Transverse colon (tissue), 4 donors: Measurements from ENCODE around the gene RAET1E. TPM values are rescaled to one million over a fixed set of nuclear protein-coding genes. Genes with fewer than 3 reads are reported as not detected.

ENCODE experiments used
- DNase-seq: peaks from one replicate; pipeline ENCODE4 v3.0.0-alpha.2; 2019
- H3K27ac ChIP-seq, 4 donors: fragments of 200-600 bp; sonication (generic); 2 replicates each; pipeline ENCODE4 v1.5.1; 2016 to 2018; ENCODE audit warnings: inconsistent platforms in 4 of 4
- H3K27me3 ChIP-seq: fragments of 200-600 bp; sonication (generic); 2 replicates; pipeline ENCODE4 v1.5.1; 2017; ENCODE audit warnings: inconsistent platforms
- H3K36me3 ChIP-seq, 4 donors: fragments of 200-600 bp; sonication (generic); 2 replicates each; pipeline ENCODE4 v1.5.1; 2017 to 2019; ENCODE audit warnings: inconsistent platforms in 4 of 4
- H3K4me1 ChIP-seq, 4 donors: fragments of 200-600 bp; sonication (generic); 2 replicates each; pipeline ENCODE4 v1.5.1; 2017 to 2020; ENCODE audit warnings: inconsistent platforms in 4 of 4
- H3K4me3 ChIP-seq, 4 donors: fragments of 200-600 bp; sonication (generic); 1 replicate in 1 of 4; 2 replicates in 3 of 4; pipeline versions ENCODE4 v1.5.1 to v1.6.1; 2017 to 2019; ENCODE audit warnings: inconsistent platforms in 4 of 4
- H3K9me3 ChIP-seq, 2 donors: fragments of 200-600 bp; sonication (generic); 2 replicates each; pipeline ENCODE4 v1.5.1; 2017 to 2019; ENCODE audit warnings: inconsistent platforms in 2 of 2
- EP300 ChIP-seq: sonication (generic); formaldehyde crosslinking; IDR thresholded peaks from one replicate; pipeline ENCODE4 v1.6.1; 2017; ENCODE audit warnings: antibody characterized with exemption, low read depth
- POLR2A ChIP-seq: fragments of 450-650 bp; IDR thresholded peaks from one replicate; pipeline ENCODE4 v1.6.1; 2016; ENCODE audit warnings: antibody characterized with exemption, mild to moderate bottlenecking, moderate library complexity
- POLR2AphosphoS5 ChIP-seq, 3 donors: sonication (generic); formaldehyde crosslinking; IDR thresholded peaks; one replicate each; pipeline ENCODE4 v1.6.1; 2016; ENCODE audit warnings: antibody characterized with exemption in 3 of 3
- WGBS, 2 donors: methylation state at CpG; one replicate each; pipeline ENCODE4 v1.1.5; 2018; ENCODE audit warnings: low coverage in 1 of 2; 5-methylcytosine and 5-hydroxymethylcytosine counted together
- in situ Hi-C, 4 donors: fragments of 200-750 bp; cut with MboI; loops; one replicate each; pipeline versions ENCODE4 v1.15.0 to v1.15.1; 2017; ENCODE audit warnings: low sequenced_read_pairs in 3 of 4, low pct_ligation_motif_present in 1 of 4, low pct_unique_long_range_greater_than_20kb in 1 of 4
- intact Hi-C: fragments of 100-400 bp; cut with DNase I; formaldehyde crosslinking; loops from one replicate; pipeline ENCODE4 v1.15.1; 2023; ENCODE audit warnings: low total_unique reads
- total RNA-seq, 4 donors: library from RNA; depleted of rRNA; stranded (reverse); fragments of >200 nt; gene quantifications; one replicate each; pipeline ENCODE4 v1.1.0, GENCODE V29; 2016
- TF ChIP-seq, protein P1 (sequence below), 5 experiments: fragments of 200-600 bp in 3 of 5; fragments of 450-650 bp in 2 of 5; sonication (generic) in 3 of 5; IDR thresholded peaks; 1 replicate in 2 of 5; 2 replicates in 3 of 5; pipeline ENCODE4 v1.5.1; 2016 to 2017; ENCODE audit warnings: antibody characterized with exemption in 5 of 5, inconsistent platforms in 3 of 5, mild to moderate bottlenecking in 2 of 5, moderate library complexity in 1 of 5

Gene RAET1E
- total RNA-seq, 4 donors from 2014 or later = not detected

DNA sequence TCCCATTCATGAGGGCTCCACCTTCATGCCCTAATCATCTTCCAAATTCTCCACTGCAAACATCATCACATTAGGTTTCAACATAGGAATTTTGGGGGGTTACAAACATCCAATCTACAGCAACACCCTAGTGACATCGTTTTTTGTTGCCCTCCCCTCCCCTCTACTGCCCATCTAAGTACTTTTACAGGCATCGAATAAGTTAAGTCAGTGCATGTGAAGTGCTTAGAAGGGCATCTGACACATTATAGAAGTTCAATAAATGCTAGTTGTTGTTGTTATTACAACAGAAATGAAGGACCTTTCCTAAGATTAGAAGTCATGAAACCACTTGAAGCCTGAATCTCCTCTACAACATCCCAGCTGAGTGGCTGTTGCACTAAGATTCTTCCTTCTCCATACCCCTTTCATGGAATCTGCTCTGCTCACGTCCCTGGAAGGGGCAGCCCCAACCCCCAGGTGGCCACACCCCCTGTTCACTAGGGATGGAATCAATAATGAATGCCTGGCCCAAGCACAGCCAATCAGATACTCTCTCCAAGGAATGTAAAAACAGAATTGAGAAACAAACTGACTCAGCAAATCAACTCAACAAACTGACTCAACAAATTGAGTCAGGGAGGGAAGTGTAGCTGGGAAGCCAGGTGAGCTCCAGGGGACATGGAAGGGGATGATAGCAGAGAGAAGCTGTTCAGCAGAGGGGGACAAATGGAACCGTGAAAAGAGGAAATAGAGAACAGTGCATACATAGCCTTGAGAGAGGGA is 29.9 kb downstream of the RAET1E start:
- no peaks in the 10 kb centered on the region for H3K36me3 ChIP-seq
- H3K4me1 ChIP-seq = peaks cover 0 to 10% (median 7%) of the 10 kb centered on the region in 4 donors
- 56 to 66% methylated on average over 3 to 4 of the region's 4 CpGs for WGBS, 2 donors
- DNase-seq = no peak
- no peak overlapping the region for H3K27ac ChIP-seq
- in situ Hi-C loops (no loop called here), intact Hi-C loops (no loop called here)
- H3K9me3 ChIP-seq = peaks cover 0 to 2% of the 10 kb centered on the region in 2 donors
- no peaks in the 10 kb centered on the region for H3K27me3 ChIP-seq
- H3K4me3 ChIP-seq = no peak overlapping the region
- no peak for TF ChIP-seq EP300
- TF ChIP-seq POLR2A = no peak
- TF ChIP-seq, protein P1, sequence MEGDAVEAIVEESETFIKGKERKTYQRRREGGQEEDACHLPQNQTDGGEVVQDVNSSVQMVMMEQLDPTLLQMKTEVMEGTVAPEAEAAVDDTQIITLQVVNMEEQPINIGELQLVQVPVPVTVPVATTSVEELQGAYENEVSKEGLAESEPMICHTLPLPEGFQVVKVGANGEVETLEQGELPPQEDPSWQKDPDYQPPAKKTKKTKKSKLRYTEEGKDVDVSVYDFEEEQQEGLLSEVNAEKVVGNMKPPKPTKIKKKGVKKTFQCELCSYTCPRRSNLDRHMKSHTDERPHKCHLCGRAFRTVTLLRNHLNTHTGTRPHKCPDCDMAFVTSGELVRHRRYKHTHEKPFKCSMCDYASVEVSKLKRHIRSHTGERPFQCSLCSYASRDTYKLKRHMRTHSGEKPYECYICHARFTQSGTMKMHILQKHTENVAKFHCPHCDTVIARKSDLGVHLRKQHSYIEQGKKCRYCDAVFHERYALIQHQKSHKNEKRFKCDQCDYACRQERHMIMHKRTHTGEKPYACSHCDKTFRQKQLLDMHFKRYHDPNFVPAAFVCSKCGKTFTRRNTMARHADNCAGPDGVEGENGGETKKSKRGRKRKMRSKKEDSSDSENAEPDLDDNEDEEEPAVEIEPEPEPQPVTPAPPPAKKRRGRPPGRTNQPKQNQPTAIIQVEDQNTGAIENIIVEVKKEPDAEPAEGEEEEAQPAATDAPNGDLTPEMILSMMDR (IDR thresholded peaks at IDR 0.05) = no peak
- no peak for TF ChIP-seq POLR2AphosphoS5 (IDR thresholded peaks at IDR 0.05)

DNA sequence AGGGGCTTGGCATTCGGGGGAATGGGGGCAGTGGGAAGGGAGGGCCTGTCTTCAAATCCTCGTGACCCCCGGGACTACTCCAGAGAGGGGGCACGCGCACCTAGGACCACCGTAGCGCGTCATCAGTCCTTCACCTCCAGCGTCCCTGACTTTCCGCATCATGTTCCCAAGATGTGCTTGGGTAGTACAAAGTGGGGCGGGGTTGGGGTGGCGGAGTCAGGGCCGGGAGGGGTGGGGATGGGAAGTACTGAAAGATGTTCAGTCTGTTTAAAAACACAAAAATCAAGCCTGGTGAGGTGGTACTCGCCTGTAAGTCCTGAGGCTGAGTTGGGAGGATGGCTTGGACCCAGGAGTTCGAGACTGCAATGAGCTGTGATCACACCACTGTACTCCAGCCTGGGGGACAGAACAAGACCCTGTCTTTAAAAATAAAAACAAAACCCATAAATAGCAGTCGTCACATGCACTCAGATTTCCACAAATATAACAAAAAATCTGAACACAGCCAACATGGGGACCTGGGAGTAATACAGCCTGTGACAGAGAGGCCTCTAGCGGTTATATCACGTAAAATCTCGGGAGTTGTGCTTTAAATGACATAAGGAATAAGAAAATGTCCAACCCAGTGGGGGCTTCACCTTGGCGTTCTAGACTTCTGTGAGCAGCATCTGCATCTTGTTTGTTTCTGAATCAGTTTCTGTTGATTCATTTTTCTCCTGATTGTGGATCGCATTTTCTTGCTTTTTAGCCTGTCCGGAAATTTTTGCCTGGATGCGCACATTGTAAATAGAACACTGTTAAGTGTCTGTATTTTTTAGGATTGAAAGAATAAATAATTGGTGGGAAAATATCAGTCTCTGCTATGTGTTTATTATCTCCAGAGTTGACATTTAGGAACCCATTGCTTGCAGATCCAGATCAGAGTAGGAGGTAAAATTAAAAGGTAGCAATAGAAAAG is 33.1 kb downstream of the RAET1E start:
- 17 to 21% methylated on average over 8 to 21 of the region's 23 CpGs for WGBS, 2 donors
- in situ Hi-C loops (no loop called here), intact Hi-C loops (no loop called here)
- no peaks in the 10 kb centered on the region for H3K9me3 ChIP-seq
- no peak for DNase-seq
- H3K4me3 ChIP-seq = peak overlapping the region; percentile 42 to 90 (median 69)
- H3K36me3 ChIP-seq = no peaks in the 10 kb centered on the region
- peak overlapping the region; percentile 91 to 98 (median 95) for H3K27ac ChIP-seq
- TF ChIP-seq POLR2A = no peak
- TF ChIP-seq, protein P1 (IDR thresholded peaks at IDR 0.05) = peak; percentile 57 to 79 (median 65)
- no peak for TF ChIP-seq EP300
- no peak for TF ChIP-seq POLR2AphosphoS5 (IDR thresholded peaks at IDR 0.05)
- no peaks in the 10 kb centered on the region for H3K27me3 ChIP-seq
- H3K4me1 ChIP-seq = peaks cover 0 to 28% (median 14%) of the 10 kb centered on the region in 4 donors

GRCh38 chr6:149863698-149864577 is 34.0 kb downstream of the RAET1E start, which contains the start of gene LRP11:
Gene LRP11 (minus strand): TSS chr6:149864359. CDS start chr6:149864020, 339 bp downstream.
- H3K4me1 ChIP-seq = peaks cover 0 to 28% (median 17%) of the 10 kb centered on the region in 4 donors
- peak; percentile 64 for TF ChIP-seq POLR2A
- no peak for TF ChIP-seq EP300
- TF ChIP-seq, protein P1 (IDR thresholded peaks at IDR 0.05) = no peak
- TF ChIP-seq POLR2AphosphoS5 (IDR thresholded peaks at IDR 0.05) = peak; percentile 80 to 88 (median 82)
- in situ Hi-C loops = no loop called here
- no peaks in the 10 kb centered on the region for H3K9me3 ChIP-seq
- DNase-seq = peak; percentile 93
- peak within 1 kb of the TSS; percentile 91 to 98 (median 95) for H3K27ac ChIP-seq
- no peaks in the 10 kb centered on the region for H3K27me3 ChIP-seq
- WGBS, 2 donors = 1% methylated on average over 66 of the region's 110 CpGs; no CpG with 5 or more reads in 1 of the 2 donors
- intact Hi-C loops = no loop called here
- H3K36me3 ChIP-seq = no peaks in the 10 kb centered on the region
- peak within 1 kb of the TSS; percentile 42 to 90 (median 69) for H3K4me3 ChIP-seq
